Body of pancreas (tissue), 4 donors: Measurements from ENCODE around the gene CAPZB. TPM values are rescaled to one million over a fixed set of nuclear protein-coding genes. Genes with fewer than 3 reads are reported as not detected.

ENCODE experiments used
- ATAC-seq: fragments of 150-250 bp; one replicate; pipeline ENCODE4 v1.9.1; 2016
- DNase-seq, 4 donors: peaks; one replicate each; pipeline ENCODE4 v3.0.0-alpha.2; 2019
- H3K27ac ChIP-seq, 4 donors: fragments of 200-600 bp; sonication (generic); 1 replicate in 3 of 4; 2 replicates in 1 of 4; pipeline versions ENCODE4 v1.5.1 to v1.6.1; 2016 to 2019; ENCODE audit warnings: mild to moderate bottlenecking in 1 of 4, mixed read lengths in 1 of 4, moderate library complexity in 1 of 4
- H3K27me3 ChIP-seq, 2 donors: fragments of 200-600 bp; sonication (generic); one replicate each; pipeline ENCODE4 v1.6.0; 2016; ENCODE audit warnings: mild to moderate bottlenecking in 1 of 2
- H3K36me3 ChIP-seq, 2 donors: fragments of 200-600 bp; sonication (generic); replicated peaks in 1 of 2; 2 replicates each; pipeline ENCODE4 v1.5.1; 2016; ENCODE audit warnings: low read depth in 2 of 2; ENCODE audit not compliant: insufficient read depth in 1 of 2
- H3K4me1 ChIP-seq: fragments of 200-600 bp; sonication (generic); one replicate; pipeline ENCODE4 v1.6.0; 2016
- H3K4me3 ChIP-seq, 2 donors: fragments of 200-600 bp; sonication (generic); 1 replicate in 1 of 2; 2 replicates in 1 of 2; pipeline ENCODE4 v1.5.1; 2016 to 2019
- H3K9me3 ChIP-seq, 3 donors: fragments of 200-600 bp; sonication (generic); 1 replicate in 2 of 3; 2 replicates in 1 of 3; pipeline ENCODE4 v1.5.1; 2016
- POLR2A ChIP-seq, 3 donors: fragments of 450-650 bp; IDR thresholded peaks; one replicate each; pipeline ENCODE4 v1.6.1; 2016; ENCODE audit warnings: antibody characterized with exemption in 3 of 3, mild to moderate bottlenecking in 2 of 3
- WGBS, 2 donors: methylation state at CpG; one replicate each; pipeline ENCODE4 v1.1.5; 2017; 5-methylcytosine and 5-hydroxymethylcytosine counted together
- intact Hi-C: fragments of 100-400 bp; cut with DNase I; formaldehyde crosslinking; loops from one replicate; pipeline ENCODE4 v1.15.1; 2023
- total RNA-seq, 2 donors: library from RNA; depleted of rRNA; stranded (reverse); fragments of >200 nt; gene quantifications; one replicate each; pipeline ENCODE4 v1.1.0, GENCODE V29; 2016
- TF ChIP-seq, protein P1 (sequence below), 7 experiments: fragments of 450-650 bp in 4 of 7; fragments of 200-600 bp in 3 of 7; sonication (generic) in 3 of 7; IDR thresholded peaks; one replicate each; pipeline ENCODE4 v1.5.1; 2016 to 2019; ENCODE audit warnings: antibody characterized with exemption in 7 of 7

The CAPZB gene
- total RNA-seq, 2 donors from 2014 or later: 35.5 to 54.1 TPM

DNA sequence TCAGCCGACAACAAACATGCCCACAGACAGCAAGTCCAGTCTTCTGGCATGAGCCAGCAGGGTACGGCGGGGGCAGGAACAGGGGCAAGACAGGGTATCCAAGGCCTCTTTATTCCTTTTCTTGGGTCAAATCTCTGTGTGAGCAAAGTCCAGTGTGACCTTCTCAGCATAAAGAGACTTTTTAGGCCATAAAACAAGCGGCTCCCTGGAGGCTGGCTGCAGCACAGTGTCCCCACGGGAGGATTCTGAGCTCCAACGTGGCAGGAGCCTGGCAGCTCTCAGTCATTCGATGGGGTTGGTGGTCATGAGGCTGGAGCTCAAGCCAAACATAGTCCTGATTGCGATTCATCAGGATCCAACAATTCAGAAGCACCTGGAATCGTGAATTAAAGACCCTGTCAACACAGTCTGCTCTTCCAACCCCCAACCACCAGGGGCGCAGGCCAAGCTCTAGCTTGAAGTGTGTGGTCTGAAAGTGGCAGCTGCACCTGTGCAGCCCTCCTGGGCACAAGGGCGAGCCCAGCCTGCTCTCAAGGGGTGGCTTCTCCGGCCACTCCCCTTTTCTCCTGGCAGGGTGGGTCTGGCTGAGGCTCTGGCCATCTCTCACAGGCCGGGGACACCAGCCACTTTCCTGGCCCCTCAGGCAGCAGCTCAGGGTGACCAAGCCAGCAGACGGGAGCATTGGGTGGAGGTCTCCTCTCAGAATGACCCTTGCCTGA lies 111.1 kb downstream of the CAPZB start:
- 82 to 89% methylated on average over 9 to 14 of the region's 14 CpGs for WGBS, 2 donors
- H3K27me3 ChIP-seq: no peaks in the 10 kb centered on the region
- H3K27ac ChIP-seq: no peak overlapping the region
- no peak overlapping the region for H3K4me3 ChIP-seq
- intact Hi-C loops: no loop called here
- ATAC-seq (no peak), DNase-seq (no peak)
- H3K4me1 ChIP-seq: no peaks in the 10 kb centered on the region
- TF ChIP-seq POLR2A (IDR thresholded peaks at IDR 0.05): no peak
- TF ChIP-seq, protein P1, sequence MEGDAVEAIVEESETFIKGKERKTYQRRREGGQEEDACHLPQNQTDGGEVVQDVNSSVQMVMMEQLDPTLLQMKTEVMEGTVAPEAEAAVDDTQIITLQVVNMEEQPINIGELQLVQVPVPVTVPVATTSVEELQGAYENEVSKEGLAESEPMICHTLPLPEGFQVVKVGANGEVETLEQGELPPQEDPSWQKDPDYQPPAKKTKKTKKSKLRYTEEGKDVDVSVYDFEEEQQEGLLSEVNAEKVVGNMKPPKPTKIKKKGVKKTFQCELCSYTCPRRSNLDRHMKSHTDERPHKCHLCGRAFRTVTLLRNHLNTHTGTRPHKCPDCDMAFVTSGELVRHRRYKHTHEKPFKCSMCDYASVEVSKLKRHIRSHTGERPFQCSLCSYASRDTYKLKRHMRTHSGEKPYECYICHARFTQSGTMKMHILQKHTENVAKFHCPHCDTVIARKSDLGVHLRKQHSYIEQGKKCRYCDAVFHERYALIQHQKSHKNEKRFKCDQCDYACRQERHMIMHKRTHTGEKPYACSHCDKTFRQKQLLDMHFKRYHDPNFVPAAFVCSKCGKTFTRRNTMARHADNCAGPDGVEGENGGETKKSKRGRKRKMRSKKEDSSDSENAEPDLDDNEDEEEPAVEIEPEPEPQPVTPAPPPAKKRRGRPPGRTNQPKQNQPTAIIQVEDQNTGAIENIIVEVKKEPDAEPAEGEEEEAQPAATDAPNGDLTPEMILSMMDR (IDR thresholded peaks at IDR 0.05): peak in 1 of 7 experiments; percentile 7
- H3K36me3 ChIP-seq: peaks cover 0 to 11% of the 10 kb centered on the region in 2 donors
- no peaks in the 10 kb centered on the region for H3K9me3 ChIP-seq

DNA sequence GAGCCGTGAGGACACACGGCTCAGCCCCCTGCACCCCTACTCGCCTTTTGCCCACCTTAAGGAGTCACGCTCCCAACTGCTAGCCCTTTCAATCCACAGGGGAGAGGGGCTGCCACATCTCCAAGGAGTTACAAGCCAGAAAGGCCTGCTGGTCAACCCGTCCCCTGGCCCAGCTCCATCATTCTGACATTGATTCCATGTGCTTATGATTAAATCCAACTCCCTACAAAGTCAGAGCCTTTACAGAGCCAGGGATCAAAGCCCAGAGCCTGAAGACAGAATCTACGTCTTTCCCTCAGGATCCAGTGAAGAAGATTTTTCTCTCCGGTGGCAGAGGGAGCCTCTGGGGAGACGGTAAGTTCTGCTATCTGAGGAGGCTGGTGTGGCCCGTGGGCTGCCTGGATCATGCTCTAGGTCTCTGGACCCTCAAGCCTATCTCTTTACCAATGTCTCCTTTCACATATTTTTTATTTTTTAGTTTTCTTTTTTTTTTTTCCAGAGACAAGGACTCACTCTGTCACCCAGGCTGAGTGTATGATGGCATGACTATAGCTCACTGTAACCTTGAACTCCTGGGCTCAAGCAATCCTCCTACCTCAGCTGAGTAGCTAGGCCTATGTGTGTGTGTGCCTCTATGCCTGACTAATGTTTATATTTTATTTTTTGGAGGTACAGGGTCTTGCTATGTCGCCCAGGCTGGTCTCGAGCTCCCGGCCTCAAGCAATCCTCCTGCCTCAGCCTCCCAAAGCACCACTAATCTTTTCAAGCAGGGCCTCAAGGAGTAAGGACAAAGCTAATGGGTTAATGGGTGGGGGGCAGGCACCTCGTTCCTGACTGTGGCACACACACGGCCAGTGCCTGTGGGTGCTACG lies 111.9 kb downstream of the CAPZB start:
- Histone ChIP-seq H3K27ac (no peak overlapping the region), H3K4me3 (no peak overlapping the region), H3K36me3 (peaks cover 0 to 11% of the 10 kb centered on the region in 2 donors), H3K27me3 (no peaks in the 10 kb centered on the region), H3K4me1 (no peaks in the 10 kb centered on the region), H3K9me3 (no peaks in the 10 kb centered on the region)
- no peak for TF ChIP-seq POLR2A (IDR thresholded peaks at IDR 0.05)
- DNase-seq (no peak), ATAC-seq (no peak)
- intact Hi-C loops: no loop called here
- WGBS, 2 donors: 82 to 87% methylated on average over 9 to 15 of the region's 15 CpGs

DNA sequence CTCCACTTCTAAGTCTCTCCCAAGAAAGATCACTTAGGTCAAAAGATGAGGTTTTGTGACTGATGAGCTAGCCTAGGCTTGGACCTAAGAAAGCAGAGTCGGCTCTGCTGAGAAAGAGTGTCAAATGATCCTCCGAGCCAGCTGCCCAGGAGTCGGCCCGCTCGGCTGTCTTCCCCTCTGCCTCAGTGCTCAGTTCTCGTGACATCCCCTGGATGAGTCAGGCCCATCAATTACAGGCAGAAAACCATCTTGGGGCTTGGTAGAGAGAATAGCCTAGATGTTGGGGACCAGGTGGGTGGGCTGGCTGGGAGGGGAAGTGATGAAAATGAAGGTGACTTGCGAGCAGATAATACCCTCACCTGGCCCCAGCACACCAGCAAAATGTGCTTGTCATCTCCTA lies 112.7 kb downstream of the CAPZB start:
- DNase-seq (no peak), ATAC-seq (no peak)
- no peaks in the 10 kb centered on the region for H3K27me3 ChIP-seq
- H3K27ac ChIP-seq: no peak overlapping the region
- TF ChIP-seq, protein P1 (IDR thresholded peaks at IDR 0.05): no peak
- TF ChIP-seq POLR2A (IDR thresholded peaks at IDR 0.05): no peak
- WGBS, 2 donors: 89 to 95% methylated on average over 7 of the region's 7 CpGs
- intact Hi-C loops: no loop called here
- H3K4me1 ChIP-seq: no peaks in the 10 kb centered on the region
- H3K4me3 ChIP-seq: no peak overlapping the region
- no peaks in the 10 kb centered on the region for H3K9me3 ChIP-seq
- peaks cover 0 to 4% of the 10 kb centered on the region in 2 donors for H3K36me3 ChIP-seq

DNA sequence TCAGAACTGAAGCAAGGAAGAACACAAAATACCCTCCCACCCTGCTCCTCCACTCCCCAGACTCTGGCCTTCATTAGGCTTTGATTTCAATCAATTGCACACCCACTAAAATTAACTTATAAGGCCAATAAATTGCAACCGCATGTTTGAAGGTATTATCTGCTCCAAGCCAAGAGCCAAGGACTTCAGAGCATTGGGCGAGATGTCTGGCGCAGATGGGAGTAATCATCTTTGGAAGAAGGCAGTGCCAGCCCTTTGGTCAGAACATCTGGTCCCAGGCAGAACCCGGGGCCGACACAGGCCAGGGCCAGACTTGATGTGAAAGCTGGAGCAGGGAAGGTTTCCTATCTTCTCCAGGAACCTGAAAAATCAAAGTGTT lies 113.2 kb downstream of the CAPZB start:
- DNase-seq (no peak), ATAC-seq (no peak)
- H3K9me3 ChIP-seq: no peaks in the 10 kb centered on the region
- H3K4me1 ChIP-seq: no peaks in the 10 kb centered on the region
- no peak overlapping the region for H3K4me3 ChIP-seq
- intact Hi-C loops: no loop called here
- peaks cover 0 to 3% of the 10 kb centered on the region in 2 donors for H3K36me3 ChIP-seq
- WGBS, 2 donors: 80 to 93% methylated on average over 5 of the region's 5 CpGs
- no peaks in the 10 kb centered on the region for H3K27me3 ChIP-seq
- TF ChIP-seq, protein P1 (IDR thresholded peaks at IDR 0.05): no peak
- no peak for TF ChIP-seq POLR2A (IDR thresholded peaks at IDR 0.05)
- H3K27ac ChIP-seq: no peak overlapping the region
